ENCODE measurements around the gene PGBD5. TPM values are rescaled to one million over a fixed set of nuclear protein-coding genes. Genes with fewer than 3 reads are reported as not detected.
A peak's percentile ranks its signal among the peaks of the same experiment; 100 is the strongest.

PGBD5 gene
- total and polyA plus RNA-seq, 2 experiments from 2014 or later = 0.40 to 1.2 TPM

DNA sequence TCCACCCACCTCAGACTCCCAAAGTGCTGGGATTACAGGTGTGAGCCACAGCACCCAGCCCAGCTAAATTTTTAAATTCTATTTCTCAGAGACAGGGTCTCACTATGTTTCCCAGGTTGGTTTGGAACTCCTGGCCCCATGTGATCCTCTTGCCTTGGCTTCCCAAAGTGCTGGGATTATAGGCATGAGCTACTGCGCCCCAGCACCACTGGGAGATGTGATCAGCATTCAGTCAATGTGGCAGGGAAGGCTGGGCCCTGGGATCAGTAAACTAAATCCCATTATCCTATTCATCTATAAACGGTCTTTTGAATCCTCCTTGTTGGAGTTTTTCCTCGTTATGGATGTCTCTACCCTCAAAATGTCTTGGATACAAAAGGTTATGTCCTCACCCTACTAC, 113.5 kb downstream of the PGBD5 start:
- TF ChIP-seq, protein P1, sequence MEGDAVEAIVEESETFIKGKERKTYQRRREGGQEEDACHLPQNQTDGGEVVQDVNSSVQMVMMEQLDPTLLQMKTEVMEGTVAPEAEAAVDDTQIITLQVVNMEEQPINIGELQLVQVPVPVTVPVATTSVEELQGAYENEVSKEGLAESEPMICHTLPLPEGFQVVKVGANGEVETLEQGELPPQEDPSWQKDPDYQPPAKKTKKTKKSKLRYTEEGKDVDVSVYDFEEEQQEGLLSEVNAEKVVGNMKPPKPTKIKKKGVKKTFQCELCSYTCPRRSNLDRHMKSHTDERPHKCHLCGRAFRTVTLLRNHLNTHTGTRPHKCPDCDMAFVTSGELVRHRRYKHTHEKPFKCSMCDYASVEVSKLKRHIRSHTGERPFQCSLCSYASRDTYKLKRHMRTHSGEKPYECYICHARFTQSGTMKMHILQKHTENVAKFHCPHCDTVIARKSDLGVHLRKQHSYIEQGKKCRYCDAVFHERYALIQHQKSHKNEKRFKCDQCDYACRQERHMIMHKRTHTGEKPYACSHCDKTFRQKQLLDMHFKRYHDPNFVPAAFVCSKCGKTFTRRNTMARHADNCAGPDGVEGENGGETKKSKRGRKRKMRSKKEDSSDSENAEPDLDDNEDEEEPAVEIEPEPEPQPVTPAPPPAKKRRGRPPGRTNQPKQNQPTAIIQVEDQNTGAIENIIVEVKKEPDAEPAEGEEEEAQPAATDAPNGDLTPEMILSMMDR (IDR thresholded peaks at IDR 0.05; ENCODE audit: low read depth, low read length) = no peak
- H3K27ac ChIP-seq = no peak overlapping the region
- DNase-seq (ENCODE audit: low read depth in 1 of 2, low spot score in 1 of 2) = no peak
- H3K4me1 ChIP-seq (ENCODE audit: low read depth) = no peaks in the 10 kb centered on the region
- no peaks in the 10 kb centered on the region for H3K9me3 ChIP-seq (ENCODE audit: low read depth)
- H3K36me3 ChIP-seq = no peaks in the 10 kb centered on the region
- no peaks in the 10 kb centered on the region for H3K27me3 ChIP-seq
- no peak overlapping the region for H3K4me3 ChIP-seq

DNA sequence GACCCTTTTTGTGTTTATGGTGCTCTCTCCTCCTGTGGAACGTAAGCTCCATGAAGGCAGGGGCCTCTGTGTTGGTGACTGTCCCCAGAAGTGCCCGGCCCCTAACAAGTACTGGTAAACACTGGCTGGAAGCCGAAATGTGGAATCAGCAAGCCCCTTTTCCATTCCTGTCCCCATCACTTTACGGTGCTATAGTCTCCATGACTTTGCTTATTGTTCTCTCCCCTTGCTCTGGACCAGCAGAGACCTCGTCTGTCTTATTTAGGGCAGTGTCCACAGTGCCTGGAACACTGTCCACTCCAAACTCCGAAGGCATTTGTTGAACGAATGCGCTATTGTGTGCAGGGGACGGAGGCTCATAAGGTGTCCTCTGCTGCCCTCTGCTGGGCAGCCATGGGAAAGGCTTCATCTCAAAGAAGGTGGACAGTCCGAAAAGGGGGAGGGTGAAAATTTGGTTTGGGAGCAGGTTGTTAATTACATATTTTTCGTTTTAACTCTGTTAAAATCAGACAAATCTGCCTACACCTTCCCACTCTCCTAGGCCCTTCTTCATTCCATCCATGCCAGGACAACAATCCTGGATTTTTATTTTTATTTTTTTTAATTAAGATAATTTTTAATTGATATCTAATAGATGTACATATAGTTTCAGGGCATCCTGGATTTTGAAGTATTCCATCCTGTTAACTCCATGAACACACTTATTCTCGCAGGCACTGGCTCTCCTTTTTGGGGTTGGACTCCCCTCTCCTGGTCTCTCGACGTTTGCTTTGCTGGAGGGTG, 115.6 kb downstream of the PGBD5 start:
- Histone ChIP-seq H3K27ac (no peak overlapping the region), H3K27me3 (no peaks in the 10 kb centered on the region), H3K36me3 (no peaks in the 10 kb centered on the region), H3K9me3 (ENCODE audit: low read depth) (no peaks in the 10 kb centered on the region), H3K4me3 (no peak overlapping the region), H3K4me1 (ENCODE audit: low read depth) (no peaks in the 10 kb centered on the region)
- TF ChIP-seq, protein P1 (IDR thresholded peaks at IDR 0.05; ENCODE audit: low read depth, low read length) = peak; percentile 93
- DNase-seq (ENCODE audit: low read depth in 1 of 2, low spot score in 1 of 2) = peak; percentile 85 to 86

- H3K27me3 ChIP-seq = no peaks in the 10 kb centered on the region
- H3K27ac ChIP-seq = no peak overlapping the region
- H3K4me1 ChIP-seq (ENCODE audit: low read depth) = no peaks in the 10 kb centered on the region
- H3K36me3 ChIP-seq = no peaks in the 10 kb centered on the region
- no peak for DNase-seq (ENCODE audit: low read depth in 1 of 2, low spot score in 1 of 2)
- no peak overlapping the region for H3K4me3 ChIP-seq
- TF ChIP-seq, protein P1 (IDR thresholded peaks at IDR 0.05; ENCODE audit: low read depth, low read length) = no peak
- no peaks in the 10 kb centered on the region for H3K9me3 ChIP-seq (ENCODE audit: low read depth)
These were observed 116.4 kb downstream of the PGBD5 start for GRCh38 chr1:230309646-230310177.

GRCh38 chr1:230308821-230309220, 117.3 kb downstream of the PGBD5 start:
- no peak overlapping the region for H3K4me3 ChIP-seq
- no peaks in the 10 kb centered on the region for H3K36me3 ChIP-seq
- no peaks in the 10 kb centered on the region for H3K4me1 ChIP-seq (ENCODE audit: low read depth)
- no peaks in the 10 kb centered on the region for H3K9me3 ChIP-seq (ENCODE audit: low read depth)
- TF ChIP-seq, protein P1 (IDR thresholded peaks at IDR 0.05; ENCODE audit: low read depth, low read length) = no peak
- no peaks in the 10 kb centered on the region for H3K27me3 ChIP-seq
- no peak overlapping the region for H3K27ac ChIP-seq
- no peak for DNase-seq (ENCODE audit: low read depth in 1 of 2, low spot score in 1 of 2)

DNA sequence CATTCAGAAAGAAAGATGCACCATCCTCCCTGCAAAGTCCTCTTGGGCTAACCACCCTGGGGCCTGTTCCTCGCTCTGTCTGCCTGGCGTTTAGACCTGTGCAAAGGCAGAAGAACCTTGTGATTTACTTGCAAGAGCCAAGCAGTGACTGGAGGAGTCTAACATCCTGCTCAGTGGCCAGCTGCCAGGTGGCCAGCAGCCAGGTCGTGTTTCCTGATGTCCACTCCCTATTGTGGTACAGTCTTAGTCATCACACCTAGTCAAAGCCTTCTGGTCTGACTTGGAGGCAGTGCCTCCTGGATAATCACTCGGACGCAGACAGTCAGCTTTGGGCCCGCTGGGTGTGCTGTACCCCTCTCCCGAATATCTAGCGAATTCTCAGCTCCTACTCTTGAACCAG, 118.1 kb downstream of the PGBD5 start:
- no peak overlapping the region for H3K27ac ChIP-seq
- no peaks in the 10 kb centered on the region for H3K9me3 ChIP-seq (ENCODE audit: low read depth)
- TF ChIP-seq, protein P1 (IDR thresholded peaks at IDR 0.05; ENCODE audit: low read depth, low read length) = no peak
- H3K4me1 ChIP-seq (ENCODE audit: low read depth) = no peaks in the 10 kb centered on the region
- H3K27me3 ChIP-seq = no peaks in the 10 kb centered on the region
- no peak overlapping the region for H3K4me3 ChIP-seq
- DNase-seq (ENCODE audit: low read depth in 1 of 2, low spot score in 1 of 2) = peak in 1 of 2 donors; percentile 97
- H3K36me3 ChIP-seq = no peaks in the 10 kb centered on the region
